ENCODE measurements around the gene STEAP4.
"Not testable (repeated sequence)": the region's sequence is repeated elsewhere in the genome, so short reads cannot be mapped to it uniquely, and the experiment has no call there.

The STEAP4 gene

GRCh38 chr7:88311675-88312036, 5.0 kb upstream of the STEAP4 start:
- no peak for DNase-seq

DNA sequence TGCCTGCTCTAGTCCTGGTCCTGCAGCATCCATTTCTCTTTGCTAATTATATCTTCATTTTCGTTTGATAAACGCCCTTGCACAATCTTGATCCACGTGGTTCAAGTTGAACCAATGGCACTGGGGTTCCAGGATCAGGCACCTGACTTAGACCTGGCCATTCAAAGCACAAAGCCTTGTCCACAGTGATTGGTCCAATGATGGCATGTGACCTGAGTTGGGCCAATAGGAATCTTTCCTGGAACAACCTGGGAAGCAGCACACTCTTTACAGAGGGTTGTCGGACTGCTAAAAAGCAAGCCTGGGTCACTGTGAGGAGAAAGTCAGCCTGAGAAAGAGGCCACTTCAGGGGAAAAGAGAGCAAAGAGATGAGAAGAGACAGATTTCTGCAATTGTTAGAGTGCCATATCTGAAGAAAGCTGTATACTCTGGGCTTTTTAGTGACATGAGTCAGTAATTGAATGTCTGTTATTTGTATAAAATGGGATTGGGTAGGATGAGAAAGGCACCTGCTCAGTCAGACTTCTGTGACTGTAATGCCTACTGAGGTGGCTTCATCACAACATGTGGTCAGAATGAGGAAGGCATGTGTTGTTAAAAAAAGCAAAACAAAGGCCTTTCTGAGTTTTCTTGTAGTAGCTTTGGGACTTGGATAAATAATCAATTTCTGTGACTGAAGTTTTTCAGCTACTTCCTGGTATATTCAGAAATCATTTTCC, 4.4 kb upstream of the STEAP4 start:
- DNase-seq = no peak

DNA sequence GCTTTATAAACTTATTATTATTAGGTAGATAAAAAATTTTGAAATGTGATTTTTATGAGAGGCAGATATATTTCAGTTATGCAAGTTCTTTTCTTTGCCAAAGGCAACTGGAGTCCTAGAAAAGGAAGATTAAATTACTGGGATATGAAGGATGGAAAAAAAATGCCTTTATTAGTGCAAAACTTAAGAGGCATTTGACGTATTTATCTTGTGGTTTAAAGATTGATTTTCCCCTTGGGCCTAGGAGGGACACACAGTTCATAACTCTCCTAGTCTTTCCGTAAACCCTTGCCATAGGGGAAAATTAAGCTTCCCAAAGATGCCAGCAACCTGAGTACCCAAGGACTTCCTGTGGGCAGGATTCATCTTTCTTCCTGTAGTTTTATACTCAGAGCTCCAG, 3.1 kb upstream of the STEAP4 start:
- DNase-seq = no peak

DNA sequence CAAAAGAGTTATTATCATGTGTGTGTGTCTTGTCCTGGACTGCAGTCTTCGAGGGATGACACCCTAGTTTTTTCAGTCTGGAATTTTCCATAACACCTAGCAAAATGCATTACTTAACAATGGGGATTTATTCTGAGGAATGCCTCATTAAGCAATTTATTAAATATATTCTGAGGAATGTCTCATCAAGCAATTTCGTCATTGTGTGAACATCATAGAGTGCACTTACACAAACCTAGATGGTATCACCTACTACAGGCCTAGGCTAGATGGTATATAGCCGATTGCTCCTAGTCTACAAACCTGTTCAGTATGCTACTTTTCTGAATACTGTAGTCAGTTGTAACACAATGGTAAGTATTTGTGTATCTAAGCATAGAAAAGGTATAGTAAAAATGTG, 1.1 kb upstream of the STEAP4 start:
- DNase-seq = no peak

- no peak for DNase-seq
These were observed 718 bp upstream of the STEAP4 start for GRCh38 chr7:88307412-88307811.

GRCh38 chr7:88305044-88305443, 1.6 kb downstream of the STEAP4 start:
- no peak for DNase-seq

DNA sequence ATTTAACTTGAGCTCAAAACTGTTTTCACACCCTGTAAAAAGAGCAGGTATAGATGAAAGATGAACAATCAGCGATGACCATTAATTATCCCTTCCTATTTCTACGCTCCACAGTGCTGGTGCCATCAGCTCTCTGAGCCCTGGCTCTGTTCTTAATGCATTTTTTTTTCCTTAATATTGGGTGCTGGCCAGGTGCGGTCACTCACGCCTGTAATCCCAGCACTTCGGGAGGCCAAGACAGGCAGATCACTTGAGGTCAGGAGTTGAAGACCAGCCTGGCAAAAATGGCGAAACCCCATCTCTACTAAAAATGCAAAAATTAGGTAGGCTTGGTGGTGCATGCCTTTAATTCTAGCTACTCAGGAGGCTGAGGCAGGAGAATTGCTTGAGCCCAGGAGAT, 4.2 kb downstream of the STEAP4 start:
- DNase-seq = no peak

DNA sequence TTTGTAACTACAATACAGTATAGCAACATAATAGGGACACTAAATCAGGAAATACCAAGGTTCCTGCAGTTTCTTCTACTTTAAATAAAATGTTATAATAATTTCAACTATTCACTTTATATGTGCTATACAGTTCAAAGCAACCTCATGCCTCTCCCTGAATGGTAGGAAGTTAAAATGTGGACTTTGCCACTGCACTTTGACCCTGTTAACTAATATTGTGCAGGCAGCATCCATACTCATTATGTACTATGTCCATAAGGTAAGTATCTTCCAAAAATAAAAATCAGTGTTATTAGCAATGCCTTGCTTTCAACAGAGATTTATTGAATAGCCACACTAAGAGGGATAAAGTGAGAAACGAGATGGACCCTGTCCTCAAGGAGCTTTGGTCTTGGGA, 4.8 kb downstream of the STEAP4 start:
- DNase-seq = no peak

DNA sequence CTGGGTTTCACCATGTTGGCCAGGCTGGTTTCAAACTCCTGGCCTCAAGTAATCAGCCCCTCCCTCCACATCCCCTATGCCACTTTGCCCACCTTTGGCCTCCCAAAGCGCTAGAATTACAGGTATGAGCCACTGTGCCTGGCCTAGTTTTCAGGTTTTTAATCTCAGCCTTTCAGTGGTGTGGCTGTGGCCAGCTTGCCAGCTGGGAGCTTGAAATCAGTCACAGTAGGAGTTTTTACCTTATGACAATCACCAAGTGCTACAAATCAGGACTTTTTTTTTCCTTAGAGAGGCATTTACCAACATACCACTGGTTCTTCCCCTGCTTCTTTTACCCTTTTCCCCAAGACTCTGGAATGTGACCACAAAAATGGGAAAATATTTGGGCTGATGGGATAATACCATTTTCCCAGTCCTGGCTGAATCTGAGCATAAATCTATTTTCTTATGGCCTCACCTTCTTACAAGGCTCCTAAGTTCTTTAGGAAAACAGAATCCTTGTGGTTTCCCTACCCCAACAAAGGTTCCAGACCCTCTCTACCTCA, 6.2 kb downstream of the STEAP4 start:
- DNase-seq = no peak

DNA sequence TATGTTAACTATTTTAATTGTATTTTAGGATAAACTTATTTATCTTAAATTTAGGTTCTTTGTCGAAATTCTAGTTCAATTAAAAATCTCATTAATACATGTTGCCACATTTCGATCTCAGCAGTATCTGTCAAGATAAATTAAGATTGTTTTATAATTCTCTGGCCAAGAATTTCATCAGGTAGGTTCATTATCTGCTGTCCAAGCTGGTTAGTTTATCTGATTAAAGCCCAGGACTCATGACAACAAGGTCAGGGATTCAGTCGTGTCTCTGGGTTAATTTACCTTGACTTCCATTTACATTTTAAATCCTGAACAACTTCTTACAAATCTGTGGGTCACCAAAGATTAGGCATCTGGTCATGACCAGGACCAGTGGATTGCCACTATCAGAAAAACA, 7.6 kb downstream of the STEAP4 start:
- no peak for DNase-seq

- no peak for DNase-seq
These were observed 12.8 kb downstream of the STEAP4 start for GRCh38 chr7:88293866-88294265.

GRCh38 chr7:88291398-88292173, 15.1 kb downstream of the STEAP4 start:
- no peak for DNase-seq

DNA sequence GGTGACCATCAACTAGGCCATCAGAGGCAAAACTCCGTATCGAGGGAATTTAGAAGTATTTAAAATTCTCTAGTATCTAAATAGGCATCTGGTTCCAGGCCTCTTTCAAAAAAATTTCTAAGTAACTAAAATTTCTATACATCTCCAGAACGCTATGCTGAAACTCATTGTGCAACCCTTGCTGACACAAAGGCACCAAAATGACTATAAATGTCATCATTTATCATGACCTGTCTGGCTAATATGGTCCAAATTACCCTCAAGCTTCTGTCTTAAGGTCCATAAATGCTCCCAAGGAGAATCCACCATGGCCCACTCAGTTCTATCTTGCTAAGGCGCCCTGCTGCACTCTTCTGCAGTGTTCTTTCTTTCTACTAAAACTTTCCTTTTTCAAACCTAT, 16.2 kb downstream of the STEAP4 start:
- no peak for DNase-seq

- no peak for DNase-seq
These were observed 17.1 kb downstream of the STEAP4 start for GRCh38 chr7:88289564-88290025.

GRCh38 chr7:88281749-88282148, 24.9 kb downstream of the STEAP4 start:
- no peak for DNase-seq

GRCh38 chr7:88280801-88281200, 25.9 kb downstream of the STEAP4 start:
- no peak for DNase-seq

DNA sequence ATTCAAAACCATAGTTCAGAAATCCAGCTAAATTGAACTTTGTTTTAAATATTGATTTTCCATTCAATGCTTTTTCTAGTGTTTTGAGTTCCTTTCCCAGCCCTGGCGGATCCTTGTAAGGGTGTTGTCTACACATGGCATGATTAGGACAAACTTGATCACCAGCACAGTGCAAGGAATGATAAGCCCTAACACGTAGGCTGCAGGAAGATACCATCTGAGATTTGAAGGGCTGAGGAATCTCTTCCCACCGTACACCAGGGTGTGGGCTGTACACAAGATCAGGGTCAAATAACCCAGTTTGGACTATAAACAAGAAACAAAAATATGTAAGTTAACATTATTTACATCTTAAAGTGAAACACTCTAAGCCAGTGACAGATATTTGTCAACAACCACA, 27.4 kb downstream of the STEAP4 start:
- no peak for DNase-seq

DNA sequence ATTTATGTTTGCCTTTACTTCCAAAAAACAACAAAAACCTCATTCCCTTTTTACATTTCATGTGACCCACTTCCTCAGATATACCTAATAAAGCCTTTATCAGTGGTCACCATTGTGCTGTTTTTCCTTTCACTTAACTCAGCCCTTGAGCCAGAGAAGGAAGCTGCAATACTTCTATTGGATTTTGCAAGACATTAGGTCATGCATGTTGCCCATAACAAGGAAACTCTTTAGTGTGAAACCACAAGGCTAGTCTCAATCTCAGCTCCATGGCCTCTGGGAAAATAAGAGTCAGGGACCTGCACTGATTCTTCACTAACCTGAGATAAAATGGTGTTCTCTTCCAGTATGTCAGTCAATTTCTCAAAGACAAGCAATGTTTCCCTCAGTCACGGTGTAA, 27.8 kb downstream of the STEAP4 start:
- no peak for DNase-seq

GRCh38 chr7:88276605-88277153, 30.0 kb downstream of the STEAP4 start:
- no peak for DNase-seq

DNA sequence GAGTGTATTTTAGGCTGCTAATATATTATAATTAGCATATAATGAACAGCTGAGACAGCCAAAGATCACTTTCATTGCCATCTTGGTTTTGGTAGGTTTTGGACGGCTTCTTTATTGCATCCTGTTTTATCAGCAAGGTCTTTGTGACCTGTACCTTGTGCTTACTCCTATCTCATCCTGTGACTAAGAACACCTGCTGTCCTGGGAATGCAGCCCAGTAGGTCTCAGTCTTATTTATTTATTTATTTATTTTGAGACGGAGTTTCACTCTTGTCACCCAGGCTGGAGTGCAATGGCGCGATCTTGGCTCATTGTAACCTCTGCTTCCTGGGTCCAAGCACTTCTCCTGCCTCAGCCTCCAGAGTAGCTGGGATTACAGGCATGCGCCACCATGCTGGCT, 31.8 kb downstream of the STEAP4 start:
- not testable (repeated sequence) for DNase-seq

- no peak for DNase-seq
These were observed 37.1 kb downstream of the STEAP4 start for GRCh38 chr7:88269586-88269985.

GRCh38 chr7:88268858-88269257, 37.8 kb downstream of the STEAP4 start:
- DNase-seq = no peak

- DNase-seq = no peak
These were observed 38.6 kb downstream of the STEAP4 start for GRCh38 chr7:88268051-88268450.

DNA sequence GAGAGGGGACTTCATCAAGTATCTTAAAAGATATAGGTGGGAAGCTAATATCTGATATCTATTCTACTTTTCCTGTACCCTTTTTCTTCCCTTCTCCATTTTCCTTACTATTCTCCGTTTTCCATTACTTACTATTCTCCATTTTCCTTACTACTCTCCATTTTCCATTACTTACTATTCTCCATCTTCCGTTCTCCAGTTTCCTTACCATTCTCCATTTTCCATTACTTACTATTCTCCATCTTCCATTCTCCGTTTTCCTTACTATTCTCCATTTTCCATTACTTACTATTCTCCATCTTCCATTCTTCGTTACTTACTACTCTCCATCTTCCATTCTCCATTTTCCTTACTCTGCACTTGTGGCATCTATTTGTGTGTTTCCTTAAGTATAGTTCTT, 39.3 kb downstream of the STEAP4 start:
- no peak for DNase-seq
